Uterus (tissue), 2 donors: Measurements from ENCODE around the gene SAP30L.

Source experiments
- CTCF ChIP-seq, 4 experiments: fragments of 200-600 bp in 2 of 4; fragments of 450-650 bp in 2 of 4; sonication (generic) in 2 of 4; IDR thresholded peaks; one replicate each; pipeline ENCODE4 v1.5.1; 2016 to 2019; ENCODE audit warnings: antibody characterized with exemption in 4 of 4, mild to moderate bottlenecking in 2 of 4, moderate library complexity in 1 of 4
- POLR2A ChIP-seq, 2 donors: fragments of 450-650 bp; IDR thresholded peaks; one replicate each; pipeline ENCODE4 v1.6.1; 2016; ENCODE audit warnings: antibody characterized with exemption in 2 of 2, mild to moderate bottlenecking in 1 of 2, moderate library complexity in 1 of 2

- no peak for TF ChIP-seq CTCF (IDR thresholded peaks at IDR 0.05)
- TF ChIP-seq POLR2A (IDR thresholded peaks at IDR 0.05): no peak
These were observed 1.0 kb upstream of the SAP30L start for GRCh38 chr5:154444556-154445421.
